ENCODE measurements around the gene FZD2. TPM values are rescaled to one million over a fixed set of nuclear protein-coding genes. Genes with fewer than 3 reads are reported as not detected.
A peak's percentile ranks its signal among the peaks of the same experiment; 100 is the strongest.
"Not testable (repeated sequence)": the region's sequence is repeated elsewhere in the genome, so short reads cannot be mapped to it uniquely, and the experiment has no call there.

The FZD2 gene
- total RNA-seq, 1 experiment from 2014 or later, result 23.7 TPM

DNA sequence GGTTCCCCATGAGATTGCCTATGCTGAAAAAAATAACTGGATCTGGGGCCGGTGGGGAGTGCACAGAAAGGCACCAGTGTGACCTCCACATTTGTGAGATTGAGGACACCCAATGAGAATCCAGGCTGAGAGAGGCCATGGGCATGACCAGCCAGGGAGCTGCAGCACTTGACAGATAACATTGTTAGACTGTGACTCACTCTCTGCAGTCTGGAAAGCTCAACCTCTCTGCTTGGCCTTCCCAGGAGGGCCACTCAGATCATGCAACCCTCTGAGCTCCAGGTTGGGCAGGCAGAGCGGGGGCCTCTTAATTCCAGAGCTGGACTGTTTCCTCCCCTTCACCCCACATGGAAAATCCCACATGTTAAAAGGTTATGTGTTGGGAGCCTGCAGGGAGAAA lies 30.1 kb downstream of the FZD2 start:
- Histone ChIP-seq H3K9me3 (ENCODE audit: low read depth, low read length, poor library complexity, severe bottlenecking) (no peaks in the 10 kb centered on the region), H3K4me3 (ENCODE audit: low read depth, low read length, poor library complexity, severe bottlenecking) (no peak overlapping the region), H3K36me3 (ENCODE audit: insufficient read depth, low read length, poor library complexity, severe bottlenecking) (no peaks in the 10 kb centered on the region), H3K27me3 (replicated peaks; ENCODE audit: insufficient read depth, low read depth, low read length, poor library complexity) (no peaks in the 10 kb centered on the region), H3K27ac (ENCODE audit: low read depth, low read length, poor library complexity, severe bottlenecking) (no peak overlapping the region), H3K4me1 (ENCODE audit: insufficient read depth, low read length, poor library complexity, severe bottlenecking) (no peaks in the 10 kb centered on the region)
- TF ChIP-seq, protein P1, sequence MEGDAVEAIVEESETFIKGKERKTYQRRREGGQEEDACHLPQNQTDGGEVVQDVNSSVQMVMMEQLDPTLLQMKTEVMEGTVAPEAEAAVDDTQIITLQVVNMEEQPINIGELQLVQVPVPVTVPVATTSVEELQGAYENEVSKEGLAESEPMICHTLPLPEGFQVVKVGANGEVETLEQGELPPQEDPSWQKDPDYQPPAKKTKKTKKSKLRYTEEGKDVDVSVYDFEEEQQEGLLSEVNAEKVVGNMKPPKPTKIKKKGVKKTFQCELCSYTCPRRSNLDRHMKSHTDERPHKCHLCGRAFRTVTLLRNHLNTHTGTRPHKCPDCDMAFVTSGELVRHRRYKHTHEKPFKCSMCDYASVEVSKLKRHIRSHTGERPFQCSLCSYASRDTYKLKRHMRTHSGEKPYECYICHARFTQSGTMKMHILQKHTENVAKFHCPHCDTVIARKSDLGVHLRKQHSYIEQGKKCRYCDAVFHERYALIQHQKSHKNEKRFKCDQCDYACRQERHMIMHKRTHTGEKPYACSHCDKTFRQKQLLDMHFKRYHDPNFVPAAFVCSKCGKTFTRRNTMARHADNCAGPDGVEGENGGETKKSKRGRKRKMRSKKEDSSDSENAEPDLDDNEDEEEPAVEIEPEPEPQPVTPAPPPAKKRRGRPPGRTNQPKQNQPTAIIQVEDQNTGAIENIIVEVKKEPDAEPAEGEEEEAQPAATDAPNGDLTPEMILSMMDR (conservative IDR thresholded peaks at IDR 0.05; ENCODE audit: low read depth, low read length), result no peak
- no peak for TF ChIP-seq EZH2 (IDR thresholded peaks at IDR 0.05; ENCODE audit: borderline replicate concordance, low read depth, low read length, poor library complexity, severe bottlenecking)
- ChIA-PET CTCF (no interaction called here), POLR2A (ENCODE audit: low non-redundant PET) (no interaction called here)
- intact Hi-C loops (cut with micrococcal nuclease; ENCODE audit: unreplicated experiment), result no loop called here
- no TSS peak for BruUV-seq (replicated peaks)
- peak; percentile 3 for DNase-seq (ENCODE audit: low spot score)

DNA sequence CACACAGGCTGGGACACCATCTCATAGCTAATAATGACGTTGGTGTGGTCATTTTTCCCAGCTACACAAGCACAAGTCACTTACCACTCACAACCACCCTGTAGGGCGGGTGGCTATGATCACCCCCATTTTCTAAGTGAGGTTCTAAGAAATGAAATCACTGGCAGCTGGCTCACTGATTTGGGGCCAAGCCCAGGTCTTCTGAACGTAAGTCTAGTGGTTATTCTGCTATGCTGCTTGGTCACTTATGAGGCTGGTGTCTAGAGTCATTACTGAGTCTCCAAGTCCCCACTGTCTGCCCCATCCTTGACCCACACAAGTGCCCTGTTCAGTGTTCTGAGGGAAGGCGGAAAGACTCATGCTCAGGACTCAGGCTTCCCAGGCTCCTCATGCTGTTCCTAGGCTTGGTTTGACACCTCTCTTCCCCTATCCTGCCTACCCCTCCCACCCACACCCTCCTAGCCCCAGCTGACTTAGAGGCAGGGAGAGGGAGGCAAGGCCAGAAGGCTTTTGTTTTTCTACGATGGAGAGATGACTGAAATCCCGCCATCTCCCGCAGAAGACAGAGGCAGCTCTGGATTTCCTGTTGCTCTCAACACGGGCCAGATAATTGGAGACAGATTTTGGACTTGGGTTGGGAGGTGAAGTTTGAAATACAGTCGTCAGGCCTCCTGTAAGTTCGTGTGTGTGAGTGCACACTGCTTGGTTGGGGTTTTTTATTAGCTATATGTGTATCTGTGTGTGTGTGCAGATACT lies 32.2 kb downstream of the FZD2 start:
- ChIA-PET POLR2A (ENCODE audit: low non-redundant PET) (no interaction called here), CTCF (no interaction called here)
- no peak overlapping the region for H3K27ac ChIP-seq (ENCODE audit: low read depth, low read length, poor library complexity, severe bottlenecking)
- no TSS peak for BruUV-seq (replicated peaks)
- intact Hi-C loops (cut with micrococcal nuclease; ENCODE audit: unreplicated experiment), result no loop called here
- H3K36me3 ChIP-seq (ENCODE audit: insufficient read depth, low read length, poor library complexity, severe bottlenecking), result no peaks in the 10 kb centered on the region
- H3K4me3 ChIP-seq (ENCODE audit: low read depth, low read length, poor library complexity, severe bottlenecking), result no peak overlapping the region
- H3K9me3 ChIP-seq (ENCODE audit: low read depth, low read length, poor library complexity, severe bottlenecking), result no peaks in the 10 kb centered on the region
- TF ChIP-seq, protein P1 (conservative IDR thresholded peaks at IDR 0.05; ENCODE audit: low read depth, low read length), result no peak
- TF ChIP-seq EZH2 (IDR thresholded peaks at IDR 0.05; ENCODE audit: borderline replicate concordance, low read depth, low read length, poor library complexity, severe bottlenecking), result no peak
- no peaks in the 10 kb centered on the region for H3K27me3 ChIP-seq (replicated peaks; ENCODE audit: insufficient read depth, low read depth, low read length, poor library complexity)
- DNase-seq (ENCODE audit: low spot score), result no peak
- H3K4me1 ChIP-seq (ENCODE audit: insufficient read depth, low read length, poor library complexity, severe bottlenecking), result no peaks in the 10 kb centered on the region

DNA sequence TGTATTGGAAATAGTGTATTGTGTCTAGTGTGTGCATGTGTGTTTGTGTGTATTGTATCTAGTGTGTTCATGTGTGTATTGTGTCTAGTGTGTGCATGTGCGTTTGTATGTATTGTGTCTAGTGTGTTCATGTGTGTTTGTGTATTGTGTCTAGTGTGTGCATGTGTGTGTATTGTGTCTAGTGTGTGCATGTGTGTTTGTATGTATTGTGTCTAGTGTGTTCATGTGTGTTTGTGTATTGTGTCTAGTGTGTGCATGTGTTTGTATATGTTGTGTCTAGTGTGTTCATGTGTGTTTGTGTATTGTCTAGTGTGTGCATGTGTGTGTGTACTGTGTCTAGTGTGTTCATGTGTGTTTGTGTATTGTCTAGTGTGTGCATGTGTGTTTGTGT lies 32.8 kb downstream of the FZD2 start:
- POLR2A ChIA-PET (ENCODE audit: low non-redundant PET); intact Hi-C loops (cut with micrococcal nuclease; ENCODE audit: unreplicated experiment); BruUV-seq (replicated peaks); H3K27ac ChIP-seq (ENCODE audit: low read depth, low read length, poor library complexity, severe bottlenecking); H3K4me3 ChIP-seq (ENCODE audit: low read depth, low read length, poor library complexity, severe bottlenecking); H3K4me1 ChIP-seq (ENCODE audit: insufficient read depth, low read length, poor library complexity, severe bottlenecking); H3K36me3 ChIP-seq (ENCODE audit: insufficient read depth, low read length, poor library complexity, severe bottlenecking); CTCF ChIA-PET; DNase-seq (ENCODE audit: low spot score); H3K9me3 ChIP-seq (ENCODE audit: low read depth, low read length, poor library complexity, severe bottlenecking); H3K27me3 ChIP-seq (replicated peaks; ENCODE audit: insufficient read depth, low read depth, low read length, poor library complexity): not testable (repeated sequence)

DNA sequence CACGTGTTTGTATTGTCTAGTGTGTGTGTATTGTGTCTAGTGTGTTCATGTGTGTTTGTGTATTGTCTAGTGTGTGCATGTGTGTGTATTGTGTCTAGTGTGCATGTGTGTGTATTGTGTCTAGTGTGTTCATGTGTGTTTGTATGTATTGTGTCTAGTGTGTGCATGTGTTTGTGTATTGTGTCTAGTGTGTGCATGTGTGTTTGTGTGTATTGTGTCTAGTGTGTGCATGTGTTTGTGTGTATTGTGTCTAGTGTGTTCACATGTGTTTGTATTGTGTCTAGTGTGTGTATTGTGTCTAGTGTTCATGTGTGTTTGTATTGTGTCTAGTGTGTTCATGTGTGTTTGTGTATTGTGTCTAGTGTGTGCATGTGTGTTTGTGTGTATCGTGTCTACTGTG lies 33.5 kb downstream of the FZD2 start:
- POLR2A ChIA-PET (ENCODE audit: low non-redundant PET); H3K36me3 ChIP-seq (ENCODE audit: insufficient read depth, low read length, poor library complexity, severe bottlenecking); CTCF ChIA-PET; H3K4me3 ChIP-seq (ENCODE audit: low read depth, low read length, poor library complexity, severe bottlenecking); H3K4me1 ChIP-seq (ENCODE audit: insufficient read depth, low read length, poor library complexity, severe bottlenecking); H3K9me3 ChIP-seq (ENCODE audit: low read depth, low read length, poor library complexity, severe bottlenecking); H3K27me3 ChIP-seq (replicated peaks; ENCODE audit: insufficient read depth, low read depth, low read length, poor library complexity); BruUV-seq (replicated peaks); DNase-seq (ENCODE audit: low spot score); intact Hi-C loops (cut with micrococcal nuclease; ENCODE audit: unreplicated experiment); H3K27ac ChIP-seq (ENCODE audit: low read depth, low read length, poor library complexity, severe bottlenecking): not testable (repeated sequence)
